Loucy (cell line): ENCODE results near the gene SLC5A1.

ENCODE experiments used
- CTCF ChIP-seq: fragments of 200-600 bp; sonication (generic); conservative IDR thresholded peaks from 2 replicates; pipeline ENCODE4 v1.5.1; 2014; ENCODE audit warnings: mild to moderate bottlenecking, antibody characterized with exemption, low read length
- EZH2phosphoT487 ChIP-seq: fragments of 200-600 bp; IDR thresholded peaks from 2 replicates; pipeline ENCODE4 v1.6.1; 2018; ENCODE audit warnings: antibody characterized with exemption, mild to moderate bottlenecking, moderate library complexity, borderline replicate concordance

GRCh38 chr22:32158712-32159533, 115.9 kb downstream of the SLC5A1 start, which contains the start of gene C22orf42:
- no peak for TF ChIP-seq CTCF
- no peak for TF ChIP-seq EZH2phosphoT487
